GM19023 (cell line): Measurements from ENCODE around the gene STK33.

Source experiments
- ATAC-seq: cut with Tn5 transposase; IDR thresholded peaks from one replicate; pipeline ENCODE4 v1.9.1; 2021; ENCODE audit warnings: mild to moderate bottlenecking, moderate library complexity; ENCODE audit not compliant: unreplicated experiment

The STK33 gene

DNA sequence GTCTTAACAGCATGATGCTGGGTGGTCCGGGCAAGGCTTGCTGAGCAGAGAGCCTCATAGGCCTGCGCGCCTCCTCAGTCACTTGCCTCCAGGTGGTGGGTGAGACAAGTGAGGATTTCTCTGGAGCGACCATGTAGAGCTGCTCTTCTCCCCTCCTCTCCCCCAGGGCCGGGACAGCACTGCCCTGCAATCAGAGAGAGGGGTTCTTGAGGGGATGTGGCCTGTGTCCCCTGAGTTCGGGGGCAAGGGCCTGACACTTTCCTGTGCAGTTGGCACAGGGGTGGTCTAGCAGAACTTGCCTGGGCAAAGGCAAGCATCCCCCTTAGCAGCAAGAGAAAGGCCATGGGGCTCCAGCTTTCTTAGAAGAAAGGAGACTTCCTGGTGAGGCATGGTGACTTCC lies 234.5 kb downstream of the STK33 start:
- no peak for ATAC-seq

DNA sequence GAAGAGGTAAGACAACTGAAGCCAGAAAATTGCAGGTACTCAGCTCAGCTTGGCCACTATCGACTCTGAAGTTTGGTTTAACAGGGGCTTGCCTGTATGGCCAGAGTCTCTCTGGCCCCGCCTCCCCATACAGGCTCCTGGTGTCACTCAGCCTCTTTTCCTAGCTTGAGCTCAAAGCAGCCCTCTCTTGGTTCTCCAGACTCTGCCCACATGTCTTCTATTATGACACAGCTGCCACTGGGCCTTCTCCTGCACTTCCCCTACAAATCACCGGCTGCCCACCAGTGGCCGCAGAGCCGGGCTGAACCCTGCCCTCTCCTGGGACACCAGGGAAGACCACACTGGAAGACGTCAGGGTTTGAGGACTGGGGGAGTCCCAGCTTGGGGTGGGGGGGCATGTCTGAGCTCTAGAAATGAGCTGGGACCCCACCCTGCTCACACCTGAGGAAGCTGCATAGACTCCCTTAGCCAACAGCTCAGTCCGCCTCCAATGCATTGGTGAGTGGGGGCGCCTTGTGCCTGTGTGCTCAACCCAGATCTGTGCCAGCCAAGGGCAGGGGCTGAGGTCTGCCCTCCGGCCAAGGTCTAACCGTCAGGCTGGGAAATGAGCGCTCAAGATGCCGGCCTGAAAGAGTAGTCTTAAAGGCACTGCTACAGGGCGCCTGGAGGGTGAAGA lies 236.0 kb downstream of the STK33 start:
- no peak for ATAC-seq

DNA sequence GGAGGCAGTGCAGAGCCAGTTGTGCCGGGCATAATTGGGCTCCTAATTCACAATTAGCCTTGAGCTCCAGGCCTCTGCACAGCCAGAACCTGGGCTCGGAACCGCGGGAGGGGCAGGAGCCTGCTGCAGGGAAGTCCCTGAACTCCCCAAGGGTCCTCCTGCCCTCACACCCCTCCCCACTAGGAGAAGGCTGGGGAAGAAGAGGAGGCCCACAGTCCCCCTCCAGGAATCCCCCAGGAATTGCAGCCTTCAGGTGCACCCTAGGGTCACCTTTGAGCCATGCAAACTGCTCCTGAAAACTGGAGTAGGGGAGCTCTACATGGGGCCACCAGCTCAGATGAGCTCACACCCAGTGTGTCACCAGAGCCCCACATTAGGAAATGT lies 236.5 kb downstream of the STK33 start:
- no peak for ATAC-seq

DNA sequence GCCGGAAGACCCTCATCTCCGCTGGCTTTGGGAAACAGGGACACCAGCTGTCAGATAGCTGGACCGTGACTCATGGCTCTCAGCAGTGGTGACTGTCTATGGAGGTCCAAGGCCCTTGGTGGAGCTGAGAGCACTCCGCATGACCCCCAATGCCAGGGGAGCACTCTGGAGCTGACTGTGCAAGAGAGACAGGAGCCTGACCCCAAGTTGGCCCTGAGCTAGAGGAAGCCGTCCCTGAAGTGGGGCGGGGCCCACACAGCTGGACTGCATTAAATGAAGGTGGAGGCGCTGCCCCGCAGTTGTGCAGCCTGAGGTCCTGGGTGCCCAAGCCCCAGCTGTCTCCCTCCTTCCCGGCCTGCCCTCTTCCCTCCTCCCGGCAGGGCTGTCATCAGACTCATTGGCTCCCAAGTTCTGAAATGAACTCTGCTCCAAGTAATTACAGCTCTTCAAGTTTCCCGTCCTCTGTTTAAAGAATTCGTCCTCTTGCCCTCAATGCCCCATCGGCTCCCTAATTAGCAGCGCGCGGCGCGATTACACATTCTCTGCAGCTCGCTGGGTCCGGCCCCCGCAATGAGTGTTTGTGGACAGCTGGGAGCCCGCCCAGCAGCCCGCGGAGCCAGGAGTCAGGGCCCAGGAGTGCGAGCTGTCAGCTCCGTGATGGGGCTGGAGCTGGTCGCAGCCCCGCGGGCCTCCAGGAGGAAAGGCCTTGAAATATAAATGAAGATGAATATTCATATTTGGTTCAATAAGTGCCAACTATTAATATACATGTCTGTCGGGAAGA lies 237.1 kb downstream of the STK33 start:
- ATAC-seq, result no peak

DNA sequence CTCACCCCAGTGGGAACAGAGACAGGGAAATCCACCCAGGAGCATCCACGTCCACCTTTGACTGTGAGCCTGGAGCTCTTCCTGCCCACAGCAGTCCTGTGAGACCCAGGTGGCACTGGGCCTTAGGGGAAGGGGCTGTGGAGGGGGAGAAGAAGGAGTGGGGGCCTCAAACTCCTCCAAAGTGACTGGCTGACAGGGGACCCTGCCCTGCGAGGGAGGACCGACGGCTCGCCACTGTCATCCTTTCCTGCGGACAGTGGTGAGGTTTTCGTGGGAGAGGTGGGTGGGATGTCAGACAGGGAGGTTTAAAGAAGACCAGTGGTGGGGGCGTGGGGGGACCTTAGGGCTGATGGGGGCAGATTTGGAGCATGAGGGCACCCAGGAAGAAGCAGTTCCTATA lies 237.8 kb downstream of the STK33 start:
- ATAC-seq, result no peak

DNA sequence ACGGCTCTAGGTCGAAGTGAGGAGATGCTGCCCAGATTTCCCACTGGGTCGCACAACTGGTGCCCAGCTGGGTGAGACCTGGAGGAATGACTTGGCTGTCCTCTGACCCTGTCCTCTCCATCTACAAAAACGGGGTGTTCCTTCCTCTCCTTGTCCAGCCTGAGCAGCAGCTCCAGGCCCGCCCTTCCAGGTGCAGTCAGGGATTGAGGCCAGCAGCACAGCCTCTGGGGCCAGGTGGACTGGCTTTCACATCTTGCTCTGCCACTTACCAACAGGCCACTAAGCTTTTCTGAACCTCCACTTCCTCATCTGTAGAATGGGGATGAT lies 238.6 kb downstream of the STK33 start:
- no peak for ATAC-seq

DNA sequence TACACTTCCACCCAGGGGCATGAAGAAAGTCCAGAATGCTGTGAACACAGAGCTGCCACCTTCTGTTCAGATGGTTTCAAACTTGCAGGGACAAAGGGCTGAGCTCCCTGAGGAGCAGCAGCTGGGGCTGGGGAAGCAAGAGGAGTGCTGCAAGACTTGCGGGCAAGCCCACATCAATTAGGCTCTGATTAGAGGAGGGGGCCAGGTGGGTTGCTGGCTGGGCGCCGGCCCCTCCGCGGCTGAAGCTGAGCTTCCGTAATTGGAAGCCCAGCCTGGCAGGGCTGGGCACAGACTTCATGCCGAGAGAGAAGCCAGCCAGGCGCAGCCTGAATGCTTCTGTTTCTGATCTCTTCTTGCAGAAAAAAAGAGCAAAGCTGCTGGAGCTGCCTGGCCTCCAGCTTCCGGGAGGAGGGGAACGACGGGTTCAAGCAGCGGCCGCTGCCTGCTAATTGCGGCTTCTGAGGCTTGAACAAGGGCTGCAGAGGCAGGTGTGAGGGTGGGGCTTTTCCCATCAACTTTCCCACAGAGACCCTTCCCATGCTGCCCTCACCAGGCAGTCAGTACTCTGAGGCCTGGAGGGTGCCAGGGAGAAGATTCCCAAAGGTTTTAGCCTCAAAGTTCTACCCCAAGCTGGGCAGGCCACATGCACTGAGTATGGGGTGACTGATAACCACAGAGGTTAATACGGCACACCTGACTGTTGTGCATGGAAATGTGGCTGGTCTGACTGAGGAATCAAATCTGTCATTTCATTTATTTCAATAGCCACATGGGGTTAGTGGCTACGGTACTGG lies 239.2 kb downstream of the STK33 start:
- ATAC-seq, result no peak

GRCh38 chr11:8352876-8353505 lies 241.0 kb downstream of the STK33 start:
- ATAC-seq, result no peak

DNA sequence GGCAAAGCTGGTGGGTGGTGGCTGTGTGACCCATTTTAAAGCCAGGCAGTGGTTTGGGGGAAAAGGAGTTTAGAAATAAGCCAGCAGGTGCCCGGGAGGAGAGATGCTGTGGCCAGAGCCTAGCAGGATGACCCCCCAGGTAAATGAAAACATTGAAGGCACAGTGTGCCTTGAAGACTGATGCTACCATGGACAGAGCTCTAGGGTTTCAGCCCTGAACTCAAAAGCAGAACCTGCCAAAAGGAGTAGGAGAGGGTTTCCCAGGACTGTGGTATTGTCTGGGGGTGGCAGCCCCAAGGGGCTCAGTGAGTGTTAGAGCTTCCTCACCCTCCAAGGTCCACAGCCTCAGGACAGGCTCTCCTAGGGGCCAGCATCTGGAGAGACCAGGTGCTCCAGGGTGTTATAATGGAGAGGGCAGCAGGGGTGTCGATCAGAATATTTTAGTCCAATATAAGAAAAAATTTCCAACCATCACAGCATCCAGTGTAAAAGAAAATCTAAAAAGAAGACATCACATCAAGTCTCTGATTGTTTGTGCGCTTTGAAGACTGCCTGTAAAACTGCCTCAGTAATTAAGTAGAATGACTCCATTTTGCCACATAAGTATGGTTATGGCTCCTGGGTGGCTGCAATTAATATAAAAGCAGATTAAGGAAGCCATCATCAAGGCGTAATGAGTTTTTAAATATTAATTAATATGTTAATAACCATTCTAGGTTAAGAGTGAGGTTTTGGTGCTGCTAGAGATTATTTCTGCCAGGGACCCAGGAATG lies 241.7 kb downstream of the STK33 start:
- no peak for ATAC-seq

DNA sequence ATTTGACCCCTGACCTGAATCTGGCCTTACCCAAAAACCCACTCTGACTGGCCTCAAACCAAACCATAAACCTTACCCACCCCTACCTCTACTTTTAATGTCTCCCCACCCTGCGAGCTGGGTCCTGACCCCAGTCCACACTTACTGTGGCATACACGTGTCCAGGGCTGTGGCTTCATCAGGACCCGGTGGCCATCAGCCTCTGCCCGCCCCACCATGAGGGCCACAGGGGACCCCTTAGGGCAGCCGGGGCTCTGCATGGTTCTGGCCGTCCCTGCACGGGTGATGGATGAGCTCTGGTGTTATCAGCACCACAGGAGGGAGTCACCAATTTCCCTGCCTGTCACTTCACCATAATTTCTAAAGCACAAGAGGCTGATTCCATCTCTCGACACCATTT lies 242.8 kb downstream of the STK33 start:
- ATAC-seq, result no peak

- no peak for ATAC-seq
Measured at GRCh38 chr11:8347978-8348377, 246.1 kb downstream of the STK33 start.

GRCh38 chr11:8346157-8346755 lies 247.8 kb downstream of the STK33 start:
- no peak for ATAC-seq

- ATAC-seq, result no peak
Measured at GRCh38 chr11:8345179-8345578, 248.8 kb downstream of the STK33 start.

- ATAC-seq, result no peak
Measured at GRCh38 chr11:8344346-8344745, 249.7 kb downstream of the STK33 start.

DNA sequence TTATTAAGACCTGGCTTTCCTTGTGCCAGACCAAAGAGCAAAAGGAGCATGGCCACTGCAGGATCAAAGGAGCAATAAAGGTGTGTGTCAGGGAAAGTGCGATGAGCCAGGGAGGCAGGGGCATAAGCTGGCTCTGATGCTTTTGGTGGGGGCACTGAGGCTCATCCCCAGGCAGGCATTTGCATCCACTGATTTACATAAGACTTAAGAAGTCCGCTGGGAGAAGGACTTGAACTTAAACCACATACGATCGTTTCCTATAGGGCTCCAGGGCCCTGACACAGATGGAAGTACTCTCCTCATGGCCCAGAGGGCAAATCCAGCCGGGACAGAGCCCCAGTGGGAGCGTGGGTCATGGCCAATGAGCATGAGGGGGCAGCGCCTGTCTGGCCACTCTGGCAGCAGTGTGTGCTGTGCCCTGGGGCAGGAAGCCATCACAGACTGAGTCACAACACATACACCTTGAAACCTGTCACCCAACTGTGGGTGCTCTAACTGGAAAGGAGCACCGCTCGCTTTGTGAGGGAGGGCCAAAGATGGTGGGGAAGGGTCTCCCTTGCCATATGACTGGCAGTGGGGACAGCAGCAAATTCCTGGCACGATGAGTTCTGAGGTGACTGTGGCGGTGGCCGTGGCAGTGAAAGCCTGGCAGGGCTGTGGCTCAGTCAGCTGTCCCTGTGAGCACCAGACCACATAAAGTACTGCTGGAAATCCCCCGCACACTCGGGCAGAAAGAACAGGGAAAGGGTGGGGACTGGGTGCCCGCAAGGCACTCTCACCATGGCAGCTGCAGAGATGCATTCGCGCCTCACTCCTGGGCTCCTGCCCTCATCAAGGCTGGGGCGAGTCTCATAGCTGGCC lies 251.0 kb downstream of the STK33 start:
- peak; percentile 94 for ATAC-seq

DNA sequence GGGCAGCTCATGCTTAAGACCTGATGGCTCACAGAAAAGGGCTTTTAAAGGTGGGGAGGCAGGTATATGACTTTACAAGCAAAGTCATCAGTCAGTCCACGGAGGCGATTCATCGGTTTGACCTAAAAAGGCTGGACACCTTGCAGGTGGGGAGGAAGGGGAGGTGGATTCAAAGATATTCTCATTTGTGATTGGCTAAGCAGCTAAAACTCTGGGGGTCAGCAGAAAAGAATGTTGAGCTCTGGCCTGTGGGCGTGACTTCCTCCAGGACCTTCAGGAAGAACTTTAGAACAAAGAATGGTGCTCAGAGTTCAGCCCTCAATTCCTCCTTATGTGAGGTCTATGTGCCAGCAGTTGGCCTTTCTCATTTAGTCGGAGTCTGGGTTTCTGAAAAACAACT lies 252.0 kb downstream of the STK33 start:
- ATAC-seq, result no peak
